Heart left ventricle (tissue), 13 donors: ENCODE data around the gene CCR6.

Experiments
- CTCF ChIP-seq, 12 donors: fragments of 200-600 bp; sonication (generic) in 4 of 12; IDR thresholded peaks; one replicate each; pipeline versions ENCODE4 v1.5.0 to v1.8.0; 2018 to 2022; ENCODE audit warnings: antibody characterized with exemption in 12 of 12, mild to moderate bottlenecking in 5 of 12
- POLR2A ChIP-seq, 2 donors: fragments of 450-650 bp; IDR thresholded peaks; one replicate each; pipeline ENCODE4 v1.6.1; 2017; ENCODE audit warnings: antibody characterized with exemption in 2 of 2, mild to moderate bottlenecking in 2 of 2, moderate library complexity in 2 of 2
- donor health status: ischemic (EF 13 %, LVEDD 7.1; RV severe dilation, severe dysfunction).
- donor health status: DM: no; HTN: yes; CAD: no.
- donor health status: DM: no; HTN: no; CAD: no.
- donor health status: ischemic (EF 25% LVEDD 6.9; RV normal size, moderate dysfunction).
- donor health status: ischemic (EF 25% LVEDD 5.7; RV mildly dilated, moderate dysfunction).
- donor health status: ischemic (EF 35%, LVEDD 5.7; RV mildly dilated, moderate dysfunction).
- donor health status: nonischemic (EF 11% LVEDD 7.7; RV severe dilation, severe dysfunction).
- donor health status: DM: yes; HTN: yes; CAD: no.
- donor health status: PGD.
- donor health status: ischemic (EF 29% LVEDD 5.4; RV normal size, mild dysfunction).
- donor health status: nonischemic (EF 23%, LVEDD 6.1; RV moderate dilation, normal function).

- TF ChIP-seq CTCF (IDR thresholded peaks at IDR 0.05): no peak
- no peak for TF ChIP-seq POLR2A (IDR thresholded peaks at IDR 0.05)
Measured at GRCh38 chr6:167136376-167136775, 13.5 kb downstream of the CCR6 start.
